Mesothelial cell of epicardium (in vitro differentiated cells): Measurements from ENCODE around the gene ANO7. TPM values are rescaled to one million over a fixed set of nuclear protein-coding genes. Genes with fewer than 3 reads are reported as not detected.

Source experiments
- DNase-seq, 2 experiments: peaks; one replicate each; pipeline ENCODE4 v3.0.0; 2021; ENCODE audit warnings: low spot score in 2 of 2; ENCODE audit not compliant: unreplicated experiment in 2 of 2
- H3K27ac Mint-ChIP-seq: 2 replicates; pipeline ENCODE4 v1.8.0; 2021; ENCODE audit warnings: mixed read lengths
- H3K27me3 Mint-ChIP-seq: 2 replicates; pipeline ENCODE4 v1.8.0; 2021; ENCODE audit warnings: low read depth, mixed read lengths
- H3K36me3 Mint-ChIP-seq: 2 replicates; pipeline ENCODE4 v1.8.0; 2021; ENCODE audit warnings: mixed read lengths
- H3K4me1 Mint-ChIP-seq: 2 replicates; pipeline ENCODE4 v1.8.0; 2021; ENCODE audit warnings: mixed read lengths
- H3K4me3 Mint-ChIP-seq: 2 replicates; pipeline ENCODE4 v1.8.0; 2021; ENCODE audit warnings: mild to moderate bottlenecking, moderate library complexity, mixed read lengths
- H3K9me3 Mint-ChIP-seq: 2 replicates; pipeline ENCODE4 v1.8.0; 2021; ENCODE audit warnings: mixed read lengths
- total RNA-seq: library from RNA; stranded (reverse); gene quantifications from 3 replicates; pipeline ENCODE4 v1.2.1, GENCODE V29; 2021
- TF ChIP-seq, protein P1 (sequence below): fragments of 200-600 bp; sonication (generic); IDR thresholded peaks from one replicate; pipeline ENCODE4 v1.5.0; 2021; ENCODE audit warnings: antibody characterized with exemption; ENCODE audit not compliant: unreplicated experiment

The ANO7 gene
- total RNA-seq, 1 donor from 2014 or later = 4.5 TPM

DNA sequence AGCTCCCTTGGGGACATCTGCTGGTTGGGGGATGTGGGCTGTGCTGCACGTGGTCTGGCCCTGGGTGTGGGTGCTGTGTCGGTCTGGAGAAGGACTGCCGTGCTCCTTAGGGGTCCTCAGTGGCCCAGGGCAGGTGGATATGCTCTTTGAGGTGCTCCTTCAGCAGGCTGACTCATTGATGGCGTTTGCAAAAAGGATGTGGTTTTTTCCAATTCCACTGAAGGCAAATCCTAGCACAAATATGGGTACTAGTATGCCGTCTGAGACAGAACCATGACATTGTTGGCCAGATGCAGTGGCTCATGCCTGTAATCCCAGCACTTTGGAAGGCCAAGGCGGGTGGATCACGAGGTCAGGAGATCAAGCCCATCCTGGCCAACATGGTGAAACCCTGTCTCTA, 34.9 kb upstream of the ANO7 start:
- H3K9me3 Mint-ChIP-seq = no peaks in the 10 kb centered on the region
- TF ChIP-seq, protein P1, sequence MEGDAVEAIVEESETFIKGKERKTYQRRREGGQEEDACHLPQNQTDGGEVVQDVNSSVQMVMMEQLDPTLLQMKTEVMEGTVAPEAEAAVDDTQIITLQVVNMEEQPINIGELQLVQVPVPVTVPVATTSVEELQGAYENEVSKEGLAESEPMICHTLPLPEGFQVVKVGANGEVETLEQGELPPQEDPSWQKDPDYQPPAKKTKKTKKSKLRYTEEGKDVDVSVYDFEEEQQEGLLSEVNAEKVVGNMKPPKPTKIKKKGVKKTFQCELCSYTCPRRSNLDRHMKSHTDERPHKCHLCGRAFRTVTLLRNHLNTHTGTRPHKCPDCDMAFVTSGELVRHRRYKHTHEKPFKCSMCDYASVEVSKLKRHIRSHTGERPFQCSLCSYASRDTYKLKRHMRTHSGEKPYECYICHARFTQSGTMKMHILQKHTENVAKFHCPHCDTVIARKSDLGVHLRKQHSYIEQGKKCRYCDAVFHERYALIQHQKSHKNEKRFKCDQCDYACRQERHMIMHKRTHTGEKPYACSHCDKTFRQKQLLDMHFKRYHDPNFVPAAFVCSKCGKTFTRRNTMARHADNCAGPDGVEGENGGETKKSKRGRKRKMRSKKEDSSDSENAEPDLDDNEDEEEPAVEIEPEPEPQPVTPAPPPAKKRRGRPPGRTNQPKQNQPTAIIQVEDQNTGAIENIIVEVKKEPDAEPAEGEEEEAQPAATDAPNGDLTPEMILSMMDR = no peak
- peaks cover 24% of the 10 kb centered on the region for H3K4me1 Mint-ChIP-seq
- no peak for DNase-seq
- no peaks in the 10 kb centered on the region for H3K27me3 Mint-ChIP-seq
- H3K36me3 Mint-ChIP-seq = peaks cover 4% of the 10 kb centered on the region
- no peak overlapping the region for H3K4me3 Mint-ChIP-seq
- H3K27ac Mint-ChIP-seq = no peak overlapping the region

DNA sequence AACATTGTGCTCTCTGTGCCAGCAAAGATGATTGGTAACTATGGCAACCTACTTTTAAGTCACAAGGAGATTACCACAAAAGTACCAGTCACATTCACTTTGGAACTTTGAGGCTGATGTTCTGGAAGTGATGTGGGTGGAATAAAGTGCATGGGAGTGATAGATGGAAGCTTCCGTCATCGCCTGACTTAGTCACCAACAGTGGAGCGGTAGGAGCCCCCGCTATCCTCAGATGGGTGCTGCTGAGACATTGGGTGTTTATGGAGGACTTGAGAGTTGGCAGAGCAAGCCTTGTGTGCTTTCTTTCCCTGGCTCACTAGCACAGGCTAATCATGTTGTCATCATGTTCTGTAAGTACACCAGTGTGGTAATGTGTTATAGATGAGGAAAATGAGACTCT, 33.6 kb upstream of the ANO7 start:
- TF ChIP-seq, protein P1 = no peak
- Mint-ChIP-seq H3K4me1 (peaks cover 23% of the 10 kb centered on the region), H3K27me3 (no peaks in the 10 kb centered on the region), H3K9me3 (no peaks in the 10 kb centered on the region), H3K36me3 (peaks cover 9% of the 10 kb centered on the region), H3K4me3 (no peak overlapping the region), H3K27ac (no peak overlapping the region)
- DNase-seq = no peak

DNA sequence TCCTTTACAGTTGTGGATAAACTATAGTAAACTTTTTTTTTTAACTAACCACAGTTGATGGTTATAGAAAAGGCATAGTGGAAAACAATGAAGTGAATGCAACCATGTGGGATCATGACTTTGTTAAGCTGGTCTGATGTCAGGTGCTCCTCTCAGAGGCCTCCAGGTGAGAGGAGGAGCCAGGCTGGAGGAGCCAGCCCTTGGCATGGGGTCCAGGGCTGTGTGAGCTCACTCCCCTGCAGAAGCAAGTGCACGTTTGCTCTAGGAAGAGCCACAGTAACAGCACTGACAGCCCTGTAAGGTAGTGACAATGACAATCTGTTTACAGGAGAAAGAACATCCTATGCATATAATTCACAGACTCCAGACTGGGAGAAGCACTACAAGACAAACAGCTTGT, 32.5 kb upstream of the ANO7 start:
- Mint-ChIP-seq H3K36me3 (peaks cover 9% of the 10 kb centered on the region), H3K4me1 (peaks cover 15% of the 10 kb centered on the region), H3K27me3 (no peaks in the 10 kb centered on the region), H3K4me3 (no peak overlapping the region), H3K9me3 (no peaks in the 10 kb centered on the region), H3K27ac (no peak overlapping the region)
- no peak for DNase-seq
- TF ChIP-seq, protein P1 = no peak

DNA sequence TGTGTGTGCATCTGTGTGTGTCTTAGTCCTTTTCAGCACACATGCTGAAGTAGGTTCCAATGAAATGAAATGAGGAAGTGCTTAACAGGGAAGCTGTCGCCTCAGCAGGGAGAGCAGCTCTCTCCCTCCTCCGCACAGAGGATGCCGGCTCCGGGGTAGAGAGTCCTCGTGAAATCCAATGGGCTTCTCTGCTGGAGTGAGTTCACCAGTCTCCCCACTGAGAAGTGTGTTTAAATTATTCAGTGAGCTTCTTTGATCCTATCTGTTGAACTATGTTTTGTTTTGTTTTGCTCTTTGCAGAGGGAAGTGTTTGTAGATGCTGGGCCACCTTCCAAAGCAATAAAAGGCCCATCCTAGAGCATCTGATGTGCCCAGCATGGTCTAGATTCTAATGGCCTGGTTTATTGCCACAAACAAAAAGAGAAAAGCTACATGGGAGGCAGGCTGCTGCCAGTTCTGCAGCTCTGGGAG, 31.5 kb upstream of the ANO7 start:
- peaks cover 9% of the 10 kb centered on the region for H3K36me3 Mint-ChIP-seq
- TF ChIP-seq, protein P1 = no peak
- no peak for DNase-seq
- H3K4me1 Mint-ChIP-seq = peaks cover 4% of the 10 kb centered on the region
- H3K27ac Mint-ChIP-seq = no peak overlapping the region
- no peak overlapping the region for H3K4me3 Mint-ChIP-seq
- H3K9me3 Mint-ChIP-seq = no peaks in the 10 kb centered on the region
- no peaks in the 10 kb centered on the region for H3K27me3 Mint-ChIP-seq

DNA sequence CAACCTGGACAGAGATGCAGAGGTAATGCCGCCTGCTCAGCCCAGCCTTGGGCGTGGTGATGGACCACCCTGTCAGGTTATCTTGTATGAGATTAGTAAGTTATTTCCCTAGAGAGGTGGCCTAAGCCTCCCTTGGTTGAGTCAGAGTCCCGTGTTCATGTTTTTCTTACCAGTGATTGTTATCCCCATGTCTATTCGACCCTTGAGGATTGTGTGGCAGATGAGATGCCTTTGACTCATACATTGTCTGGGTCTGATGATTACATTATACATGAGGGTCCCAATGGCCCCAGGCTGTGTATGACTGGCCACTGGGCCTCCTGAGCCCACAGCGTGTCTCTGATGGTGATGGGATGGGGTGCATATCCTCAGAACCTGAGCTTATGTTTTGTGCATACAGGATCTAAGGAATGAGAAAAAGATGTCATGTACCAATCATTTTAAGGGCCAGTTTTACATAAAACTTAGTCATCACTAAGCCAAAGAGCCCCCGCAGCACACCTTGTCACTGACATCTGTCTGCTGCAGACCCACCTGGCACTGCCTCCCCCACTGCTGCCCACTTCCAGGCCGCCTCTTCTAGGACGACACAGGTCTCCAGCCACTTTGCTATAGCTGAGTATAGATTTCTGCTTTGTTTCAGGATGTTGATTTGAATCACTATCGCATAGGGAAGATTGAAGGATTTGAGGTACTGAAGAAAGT, 30.5 kb upstream of the ANO7 start:
- DNase-seq = no peak
- Mint-ChIP-seq H3K36me3 (peaks cover 13% of the 10 kb centered on the region), H3K4me3 (no peak overlapping the region), H3K9me3 (no peaks in the 10 kb centered on the region), H3K27ac (no peak overlapping the region), H3K27me3 (no peaks in the 10 kb centered on the region), H3K4me1 (no peaks in the 10 kb centered on the region)
- TF ChIP-seq, protein P1 = no peak
